Measurements from ENCODE around the gene DHX9. TPM values are rescaled to one million over a fixed set of nuclear protein-coding genes. Genes with fewer than 3 reads are reported as not detected.

The DHX9 gene
- total and polyA plus RNA-seq, 2 of the 13 experiments (the other 11 are each of a cell fraction or from before 2014, with no cell fraction given) = 84.8 to 211 TPM

DNA sequence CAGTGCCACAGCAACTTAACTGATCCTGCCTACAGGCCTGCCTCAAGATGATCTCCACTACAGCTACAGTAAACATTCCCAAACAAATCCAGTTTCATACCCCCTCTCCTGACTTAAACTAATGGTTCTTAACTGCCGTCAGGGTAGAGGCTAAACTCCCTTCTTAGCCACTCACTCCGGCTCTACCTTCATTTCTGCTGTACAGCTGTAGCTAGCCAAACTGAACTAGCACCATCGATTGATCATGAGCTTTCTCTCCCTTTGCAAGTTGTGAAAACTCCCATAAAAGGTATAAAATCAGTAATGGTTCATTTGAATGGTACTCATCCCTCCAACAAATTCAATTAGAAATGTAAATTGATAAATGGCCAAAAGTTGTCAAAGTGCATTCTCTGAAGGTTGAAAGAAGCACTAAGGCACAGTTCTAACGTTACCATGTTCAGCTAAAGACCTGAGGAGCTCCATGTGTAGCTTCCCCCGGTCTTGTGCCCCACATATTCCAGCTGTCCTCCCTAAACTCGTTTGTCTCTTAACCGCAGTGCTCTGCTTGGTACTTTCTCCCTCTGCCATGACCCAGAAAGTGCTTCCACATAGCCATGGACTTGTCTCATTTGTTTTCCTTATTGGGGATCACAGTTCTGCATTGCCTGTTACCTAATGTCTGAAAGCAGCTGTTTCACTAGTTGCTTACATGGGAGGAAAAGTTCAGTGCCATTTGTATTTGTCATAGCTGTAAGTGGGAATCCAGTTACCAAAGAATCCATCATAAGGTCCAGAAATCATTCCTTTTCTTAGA, 49.8 kb downstream of the DHX9 start:
- peak; percentile 14; the same call in 2 of the 3 replicates for ATAC-seq
- FAIRE-seq = no peak
- Histone ChIP-seq H3K27me3 (ENCODE audit: control insufficient read depth in 1 of 2, insufficient read depth in 2 of 2, low read length in 2 of 2) (no peaks in the 10 kb centered on the region), H3K36me3 (replicated peaks in 1 of 2; ENCODE audit: control insufficient read depth in 1 of 2, insufficient read depth in 2 of 2, low read length in 2 of 2) (peaks cover 8 to 38% of the 10 kb centered on the region in 2 experiments), H4K20me1 (ENCODE audit: insufficient read depth, low read length) (peaks cover 3% of the 10 kb centered on the region; the same call in 1 of the 2 replicates), H3K4me2 (ENCODE audit: low read depth, low read length) (no peak overlapping the region), H3K4me1 (ENCODE audit: insufficient read depth, low read length) (no peaks in the 10 kb centered on the region), H3K27ac (ENCODE audit: extremely low read length, insufficient read depth, low read length) (no peak overlapping the region), H3K79me2 (ENCODE audit: insufficient read depth, low read length) (no peaks in the 10 kb centered on the region), H2AFZ (ENCODE audit: low read length) (no peak overlapping the region), H3K9ac (ENCODE audit: insufficient read depth, low read depth, low read length) (no peak overlapping the region), H3K4me3 (replicated peaks in 1 of 3; ENCODE audit: insufficient read depth in 1 of 3, low read depth in 2 of 3, low read length in 3 of 3) (no peak overlapping the region), H3K9me3 (ENCODE audit: low read length) (no peaks in the 10 kb centered on the region)
- DNase-seq (ENCODE audit: low spot score) = no peak
- 90% methylated on average over 7 of the region's 7 CpGs for WGBS (ENCODE audit: low lambda C conversion rate)
- in situ Hi-C loops (cut with HindIII; ENCODE audit: extremely low pct_ligation_motif_present, low pct_unique_long_range_greater_than_20kb) (no loop called here), intact Hi-C loops (cut with micrococcal nuclease; ENCODE audit: unreplicated experiment) (no loop called here)
- BruUV-seq (replicated peaks) = no TSS peak
- ChIA-PET CTCF (ENCODE audit: low intra/inter-chr PET ratio, low total read pairs) (no interaction called here), POLR2A (no interaction called here)
- peak; percentile 88 for TF ChIP-seq RBM22 (optimal IDR thresholded peaks at IDR 0.05; ENCODE audit: low read length)
- TF ChIP-seq SKI (IDR thresholded peaks at IDR 0.05; ENCODE audit: partially characterized antibody) = no peak
- TF ChIP-seq POLR2AphosphoS2 (IDR thresholded peaks at IDR 0.05; ENCODE audit: low read depth, low read length) = peak; percentile 76; the same call in 1 of the 2 replicates

DNA sequence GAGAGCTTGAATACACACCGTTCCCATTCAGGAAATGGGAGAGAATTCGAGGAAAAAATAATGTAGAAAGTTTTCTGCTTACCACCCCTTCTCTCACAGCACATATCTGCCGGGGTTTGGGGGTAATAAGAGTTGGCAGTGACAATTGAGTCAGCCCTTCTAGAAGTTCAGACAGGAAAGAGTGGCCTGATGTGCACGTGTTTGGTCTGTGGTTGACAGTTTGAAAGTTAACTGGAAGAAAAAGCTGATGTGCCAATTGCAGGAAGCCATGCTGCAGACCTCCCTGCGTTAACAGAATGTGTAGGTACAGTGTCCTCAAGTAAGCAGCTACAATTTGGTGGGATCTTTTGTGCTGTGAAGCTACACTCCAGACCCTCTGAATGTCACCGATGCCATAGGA, 50.9 kb downstream of the DHX9 start:
- BruUV-seq (replicated peaks) = no TSS peak
- POLR2A ChIA-PET = no interaction called here

More for the DNA sequence above, 50.9 kb downstream of the DHX9 start:
- H3K4me2 ChIP-seq (ENCODE audit: low read depth, low read length) = no peak overlapping the region
- ATAC-seq = peak; percentile 25
- H3K9ac ChIP-seq (ENCODE audit: insufficient read depth, low read depth, low read length) = no peak overlapping the region
- no peak overlapping the region for H2AFZ ChIP-seq (ENCODE audit: low read length)
- H3K79me2 ChIP-seq (ENCODE audit: insufficient read depth, low read length) = no peaks in the 10 kb centered on the region
- no peak overlapping the region for H3K4me3 ChIP-seq (replicated peaks in 1 of 3; ENCODE audit: insufficient read depth in 1 of 3, low read depth in 2 of 3, low read length in 3 of 3)
- TF ChIP-seq ELK4 (CRISPR knock-in tag; IDR thresholded peaks at IDR 0.05; ENCODE audit: borderline replicate concordance) = no peak
- no peak for TF ChIP-seq NFATC3 (CRISPR knock-in tag; IDR thresholded peaks at IDR 0.05)
- peak; percentile 60; the same call in 1 of the 2 replicates for TF ChIP-seq POLR2G (IDR thresholded peaks at IDR 0.05; ENCODE audit: low read depth, low read length)
- intact Hi-C loops (cut with micrococcal nuclease; ENCODE audit: unreplicated experiment) = no loop called here
- H3K27ac ChIP-seq (ENCODE audit: extremely low read length, insufficient read depth, low read length) = no peak overlapping the region
- 94% methylated on average over 6 of the region's 6 CpGs for WGBS (ENCODE audit: low lambda C conversion rate)
- no peak for FAIRE-seq
- H3K9me3 ChIP-seq (ENCODE audit: low read length) = no peaks in the 10 kb centered on the region
- H3K27me3 ChIP-seq (ENCODE audit: control insufficient read depth in 1 of 2, insufficient read depth in 2 of 2, low read length in 2 of 2) = no peaks in the 10 kb centered on the region
- H3K36me3 ChIP-seq (replicated peaks in 1 of 2; ENCODE audit: control insufficient read depth in 1 of 2, insufficient read depth in 2 of 2, low read length in 2 of 2) = peaks cover 5 to 30% of the 10 kb centered on the region in 2 experiments
- in situ Hi-C loops (cut with HindIII; ENCODE audit: extremely low pct_ligation_motif_present, low pct_unique_long_range_greater_than_20kb) = no loop called here
- no peaks in the 10 kb centered on the region for H3K4me1 ChIP-seq (ENCODE audit: insufficient read depth, low read length)
- peaks cover 3% of the 10 kb centered on the region; the same call in 1 of the 2 replicates for H4K20me1 ChIP-seq (ENCODE audit: insufficient read depth, low read length)
- DNase-seq (ENCODE audit: low spot score) = no peak
- CTCF ChIA-PET (ENCODE audit: low intra/inter-chr PET ratio, low total read pairs) = no interaction called here
